ENCODE measurements around the gene VANGL2. TPM values are rescaled to one million over a fixed set of nuclear protein-coding genes. Genes with fewer than 3 reads are reported as not detected.

The VANGL2 gene
- total RNA-seq, 3 donors from 2014 or later: 5.2 to 8.9 (median 8.7) TPM

- no peak for ATAC-seq
These were observed 13.4 kb downstream of the VANGL2 start for GRCh38 chr1:160413716-160414115.

GRCh38 chr1:160414881-160415280 lies 14.5 kb downstream of the VANGL2 start:
- Histone ChIP-seq H3K36me3 (ENCODE audit: low read depth) (no peaks in the 10 kb centered on the region), H3K4me3 (no peak overlapping the region), H3K9me3 (no peaks in the 10 kb centered on the region), H3K4me1 (ENCODE audit: low read depth) (no peaks in the 10 kb centered on the region)
- TF ChIP-seq, protein P1, sequence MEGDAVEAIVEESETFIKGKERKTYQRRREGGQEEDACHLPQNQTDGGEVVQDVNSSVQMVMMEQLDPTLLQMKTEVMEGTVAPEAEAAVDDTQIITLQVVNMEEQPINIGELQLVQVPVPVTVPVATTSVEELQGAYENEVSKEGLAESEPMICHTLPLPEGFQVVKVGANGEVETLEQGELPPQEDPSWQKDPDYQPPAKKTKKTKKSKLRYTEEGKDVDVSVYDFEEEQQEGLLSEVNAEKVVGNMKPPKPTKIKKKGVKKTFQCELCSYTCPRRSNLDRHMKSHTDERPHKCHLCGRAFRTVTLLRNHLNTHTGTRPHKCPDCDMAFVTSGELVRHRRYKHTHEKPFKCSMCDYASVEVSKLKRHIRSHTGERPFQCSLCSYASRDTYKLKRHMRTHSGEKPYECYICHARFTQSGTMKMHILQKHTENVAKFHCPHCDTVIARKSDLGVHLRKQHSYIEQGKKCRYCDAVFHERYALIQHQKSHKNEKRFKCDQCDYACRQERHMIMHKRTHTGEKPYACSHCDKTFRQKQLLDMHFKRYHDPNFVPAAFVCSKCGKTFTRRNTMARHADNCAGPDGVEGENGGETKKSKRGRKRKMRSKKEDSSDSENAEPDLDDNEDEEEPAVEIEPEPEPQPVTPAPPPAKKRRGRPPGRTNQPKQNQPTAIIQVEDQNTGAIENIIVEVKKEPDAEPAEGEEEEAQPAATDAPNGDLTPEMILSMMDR (IDR thresholded peaks at IDR 0.05): no peak
- DNase-seq (no peak), ATAC-seq (no peak)
- intact Hi-C loops (cut with DNase I, micrococcal nuclease): no loop called here

More at GRCh38 chr1:160413716-160414115, 13.4 kb downstream of the VANGL2 start:
- H3K36me3 ChIP-seq (ENCODE audit: low read depth): no peaks in the 10 kb centered on the region
- no peak for DNase-seq
- no peaks in the 10 kb centered on the region for H3K9me3 ChIP-seq
- intact Hi-C loops (cut with DNase I, micrococcal nuclease): no loop called here
- no peak overlapping the region for H3K4me3 ChIP-seq
- TF ChIP-seq, protein P1 (IDR thresholded peaks at IDR 0.05): no peak
- H3K4me1 ChIP-seq (ENCODE audit: low read depth): no peaks in the 10 kb centered on the region

- no peak for DNase-seq
- H3K4me3 ChIP-seq: no peak overlapping the region
- no peaks in the 10 kb centered on the region for H3K4me1 ChIP-seq (ENCODE audit: low read depth)
- H3K36me3 ChIP-seq (ENCODE audit: low read depth): no peaks in the 10 kb centered on the region
- TF ChIP-seq, protein P1 (IDR thresholded peaks at IDR 0.05): no peak
- intact Hi-C loops (cut with DNase I, micrococcal nuclease): no loop called here
- no peak for ATAC-seq
- no peaks in the 10 kb centered on the region for H3K9me3 ChIP-seq
These were observed 15.4 kb downstream of the VANGL2 start for GRCh38 chr1:160415696-160416290.

DNA sequence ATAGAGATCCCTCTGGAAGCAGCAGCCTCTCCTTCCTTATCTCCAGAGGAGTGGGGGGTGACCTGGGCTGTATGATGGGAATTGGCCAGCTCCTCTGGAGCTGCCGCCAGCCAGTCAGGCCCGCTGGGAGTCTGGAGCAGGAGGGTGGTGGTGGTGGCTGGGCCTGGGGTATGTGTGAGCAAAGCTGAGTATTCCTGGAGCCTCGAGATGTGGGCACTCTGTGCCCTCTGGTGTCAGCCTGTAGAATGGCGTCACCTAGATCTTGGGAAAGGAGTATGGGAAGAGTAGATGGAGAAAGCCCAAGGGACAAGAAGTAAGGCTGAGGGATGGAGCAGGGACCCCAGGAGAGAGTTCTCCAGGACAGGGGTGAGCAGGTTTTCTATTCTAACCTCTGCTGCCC lies 16.0 kb downstream of the VANGL2 start:
- Histone ChIP-seq H3K4me1 (ENCODE audit: low read depth) (no peaks in the 10 kb centered on the region), H3K4me3 (no peak overlapping the region), H3K36me3 (ENCODE audit: low read depth) (no peaks in the 10 kb centered on the region), H3K9me3 (no peaks in the 10 kb centered on the region)
- TF ChIP-seq, protein P1 (IDR thresholded peaks at IDR 0.05): no peak
- peak in 1 of 3 donors; percentile 27 for DNase-seq
- peak; percentile 75 for ATAC-seq
- intact Hi-C loops (cut with DNase I, micrococcal nuclease): no loop called here

DNA sequence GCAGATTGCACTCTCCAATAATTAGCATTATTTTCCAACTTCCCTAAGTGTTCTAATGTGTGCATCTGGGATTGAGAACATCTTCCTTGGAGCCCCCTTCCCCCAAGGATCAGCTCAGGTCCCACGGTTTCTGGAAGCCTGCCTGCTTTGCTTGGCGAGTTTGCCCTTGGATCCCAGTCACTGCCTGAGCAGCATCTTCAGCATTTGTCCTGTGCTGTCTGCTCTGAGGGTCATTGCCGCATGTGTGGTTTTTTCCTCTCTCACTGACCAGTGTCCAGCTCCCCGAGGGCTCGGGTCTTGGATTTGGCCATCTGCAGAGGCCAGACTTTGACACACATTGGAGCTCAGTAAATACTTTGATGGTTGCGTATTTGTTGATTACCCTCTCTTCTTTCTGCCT lies 18.1 kb downstream of the VANGL2 start:
- ATAC-seq: no peak
- Histone ChIP-seq H3K4me3 (no peak overlapping the region), H3K9me3 (no peaks in the 10 kb centered on the region), H3K4me1 (ENCODE audit: low read depth) (no peaks in the 10 kb centered on the region), H3K36me3 (ENCODE audit: low read depth) (no peaks in the 10 kb centered on the region)
- no peak for DNase-seq
- intact Hi-C loops (cut with DNase I, micrococcal nuclease): no loop called here
- TF ChIP-seq, protein P1 (IDR thresholded peaks at IDR 0.05): no peak

All from mucosa of descending colon (tissue), 3 donors.